AG09309 (cell line): ENCODE data around the gene C1QTNF3.

Source experiments
- DNase-seq: peaks from one replicate; pipeline ENCODE4 v3.0.0-alpha.2; 2010; ENCODE audit warnings: low read depth
- H3K4me3 ChIP-seq: 2 replicates; pipeline ENCODE4 v1.5.1; 2011; ENCODE audit warnings: mild to moderate bottlenecking, low read depth, low read length, moderate library complexity; ENCODE audit not compliant: control insufficient read depth
- TF ChIP-seq, protein P1 (sequence below): IDR thresholded peaks from 2 replicates; pipeline ENCODE4 v1.5.1; 2011; ENCODE audit warnings: mild to moderate bottlenecking, low read depth, low read length, inconsistent platforms; ENCODE audit not compliant: insufficient read depth, control insufficient read depth; ENCODE audit errors: missing control alignments

The C1QTNF3 gene

DNA sequence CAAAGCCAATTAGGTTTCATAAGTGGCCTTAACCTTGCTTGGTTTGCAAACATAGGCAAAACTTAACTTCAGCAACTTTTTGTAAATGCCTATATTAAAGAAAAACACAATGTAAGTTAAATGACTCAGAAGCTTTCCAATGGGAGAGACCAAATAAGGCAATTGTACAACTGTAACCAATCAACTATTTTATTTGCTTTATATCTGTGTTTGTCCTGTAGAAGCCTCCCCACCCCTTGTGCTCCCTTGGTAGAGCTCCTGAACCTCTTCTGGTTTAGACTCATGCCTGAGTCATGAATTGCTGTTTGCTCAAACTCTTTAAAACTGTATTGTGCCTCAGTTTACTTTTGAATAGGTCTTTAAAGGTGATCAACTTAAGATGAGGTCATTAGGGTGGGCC is 3.0 kb upstream of the C1QTNF3 start:
- no peak for DNase-seq
- no peak overlapping the region for H3K4me3 ChIP-seq
- TF ChIP-seq, protein P1, sequence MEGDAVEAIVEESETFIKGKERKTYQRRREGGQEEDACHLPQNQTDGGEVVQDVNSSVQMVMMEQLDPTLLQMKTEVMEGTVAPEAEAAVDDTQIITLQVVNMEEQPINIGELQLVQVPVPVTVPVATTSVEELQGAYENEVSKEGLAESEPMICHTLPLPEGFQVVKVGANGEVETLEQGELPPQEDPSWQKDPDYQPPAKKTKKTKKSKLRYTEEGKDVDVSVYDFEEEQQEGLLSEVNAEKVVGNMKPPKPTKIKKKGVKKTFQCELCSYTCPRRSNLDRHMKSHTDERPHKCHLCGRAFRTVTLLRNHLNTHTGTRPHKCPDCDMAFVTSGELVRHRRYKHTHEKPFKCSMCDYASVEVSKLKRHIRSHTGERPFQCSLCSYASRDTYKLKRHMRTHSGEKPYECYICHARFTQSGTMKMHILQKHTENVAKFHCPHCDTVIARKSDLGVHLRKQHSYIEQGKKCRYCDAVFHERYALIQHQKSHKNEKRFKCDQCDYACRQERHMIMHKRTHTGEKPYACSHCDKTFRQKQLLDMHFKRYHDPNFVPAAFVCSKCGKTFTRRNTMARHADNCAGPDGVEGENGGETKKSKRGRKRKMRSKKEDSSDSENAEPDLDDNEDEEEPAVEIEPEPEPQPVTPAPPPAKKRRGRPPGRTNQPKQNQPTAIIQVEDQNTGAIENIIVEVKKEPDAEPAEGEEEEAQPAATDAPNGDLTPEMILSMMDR: no peak

DNA sequence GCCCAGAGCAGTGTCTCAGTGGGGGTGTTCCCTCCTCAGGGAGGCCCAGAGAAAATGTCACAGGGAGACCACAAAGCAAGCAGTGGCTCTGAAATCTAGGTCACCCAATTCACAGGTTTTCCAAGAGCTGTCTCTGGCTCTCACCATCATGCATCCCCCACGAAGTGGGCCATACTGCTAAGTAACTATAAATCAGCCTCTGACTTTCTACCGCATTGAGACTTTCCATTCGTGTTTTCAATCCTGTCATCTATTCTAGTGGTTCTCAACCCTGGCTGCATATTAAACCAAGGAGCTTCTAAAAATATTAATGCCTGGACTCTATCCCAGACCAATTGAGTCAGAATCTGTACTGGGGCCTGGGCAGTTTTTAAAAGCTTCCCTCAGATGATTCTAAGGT is 2.0 kb upstream of the C1QTNF3 start:
- TF ChIP-seq, protein P1: no peak
- no peak overlapping the region for H3K4me3 ChIP-seq
- DNase-seq: no peak

DNA sequence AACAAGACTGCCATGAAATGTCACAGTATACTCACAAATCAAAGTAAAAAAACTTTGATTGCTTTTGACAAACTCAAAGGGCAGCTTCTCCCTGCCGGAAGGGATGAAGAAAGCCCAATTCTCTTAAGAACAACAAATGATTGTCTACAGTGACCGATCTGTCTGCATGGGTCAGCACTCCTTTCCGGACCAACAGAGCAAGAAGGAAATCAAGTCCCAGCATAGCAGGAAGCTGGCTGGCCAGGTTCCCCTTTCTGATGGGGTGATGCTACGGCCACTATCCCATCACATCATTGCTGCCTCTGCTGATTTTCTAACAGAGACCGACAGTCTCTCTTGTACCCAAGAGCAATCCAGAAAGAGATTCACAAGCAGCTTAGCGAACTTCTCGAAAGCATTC is 692 bp downstream of the C1QTNF3 start:
- no peak overlapping the region for H3K4me3 ChIP-seq
- TF ChIP-seq, protein P1: no peak
- DNase-seq: no peak

DNA sequence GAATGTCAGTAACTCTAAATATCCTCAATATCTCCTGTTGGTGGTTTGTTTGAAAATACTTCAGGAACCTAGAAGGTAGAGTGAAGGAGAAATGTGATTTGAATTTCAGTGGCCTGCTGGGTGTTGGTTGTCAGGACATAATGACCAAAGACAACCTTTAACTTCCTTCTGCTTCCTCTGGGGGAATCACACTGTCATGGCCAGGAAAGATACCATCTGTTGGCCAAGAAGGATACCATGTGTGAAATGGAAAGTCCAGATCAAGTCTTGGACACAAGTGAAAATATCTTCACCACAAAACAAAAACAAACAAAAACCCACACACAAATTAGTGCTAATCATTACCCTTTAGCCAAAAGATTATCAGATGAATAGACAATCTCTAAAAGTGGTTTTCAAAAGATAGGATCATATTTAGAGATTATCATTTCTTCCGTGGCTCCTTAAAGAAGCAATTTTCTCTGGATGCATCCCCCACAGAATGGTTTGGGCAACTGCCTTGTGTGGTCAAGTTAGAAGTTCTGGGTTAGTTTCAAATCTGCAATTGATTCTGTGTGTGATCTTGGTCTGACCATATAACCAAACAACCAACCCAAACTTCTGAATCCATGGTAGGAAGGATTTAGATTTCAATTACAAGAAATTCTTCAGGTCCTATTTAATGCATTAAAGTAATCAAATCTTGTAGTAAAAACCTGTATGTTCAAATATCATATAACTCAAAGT is 1.6 kb downstream of the C1QTNF3 start:
- no peak overlapping the region for H3K4me3 ChIP-seq
- TF ChIP-seq, protein P1: no peak
- no peak for DNase-seq

DNA sequence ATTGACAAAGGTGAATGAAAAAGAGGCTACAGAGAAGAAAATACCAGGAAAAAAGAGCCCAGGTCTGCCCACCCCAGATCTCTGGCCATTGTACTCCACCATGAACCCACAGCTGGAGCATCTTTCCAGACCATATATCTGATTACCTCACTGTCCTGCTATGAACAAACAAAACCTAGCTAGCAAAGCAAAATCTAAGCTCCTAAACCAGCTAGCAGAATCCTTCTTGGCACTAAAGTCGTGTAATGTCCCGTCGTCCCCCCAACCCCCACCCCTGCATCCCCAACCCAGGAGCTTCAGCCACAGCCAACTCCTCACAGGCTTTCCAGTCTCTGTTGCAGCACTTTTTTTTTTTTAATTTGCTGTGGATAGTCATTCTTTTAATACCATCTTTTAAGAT is 2.5 kb downstream of the C1QTNF3 start:
- H3K4me3 ChIP-seq: no peak overlapping the region
- DNase-seq: no peak
- TF ChIP-seq, protein P1: no peak

DNA sequence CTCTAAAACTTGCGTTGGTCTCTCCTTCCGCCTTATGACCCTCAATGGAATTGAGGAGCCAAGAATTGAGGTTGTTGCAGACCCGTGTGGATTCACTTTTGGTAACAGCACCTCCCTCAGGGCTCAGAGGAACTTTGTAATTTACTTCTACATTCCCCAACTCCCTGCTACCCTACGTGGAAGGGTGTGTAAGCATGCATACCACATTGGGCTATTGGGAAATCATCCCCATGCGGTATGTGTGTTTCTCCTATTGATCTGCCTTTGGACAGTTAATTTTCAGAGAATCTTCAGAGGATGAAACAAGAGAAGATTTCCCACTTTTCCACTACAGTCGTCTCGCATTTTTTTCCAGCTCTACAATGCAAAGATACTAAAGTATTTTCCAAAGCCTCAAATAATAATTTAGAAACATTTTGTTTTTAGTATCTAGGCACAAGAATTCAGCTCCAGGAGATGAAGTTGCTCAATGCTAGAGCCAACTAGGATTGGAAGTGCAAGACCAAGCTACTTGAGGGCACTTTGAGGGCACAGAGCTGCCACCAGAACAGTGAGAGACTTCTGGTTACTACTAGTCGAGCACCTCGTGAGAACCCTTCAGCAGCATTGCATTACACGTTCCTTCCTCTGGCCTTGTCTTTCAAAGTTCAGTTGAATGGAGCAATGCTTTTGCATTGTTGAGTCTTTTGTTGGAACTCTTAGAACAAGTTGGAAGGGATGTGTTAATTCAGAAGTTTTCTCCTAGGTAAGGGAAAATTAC is 3.4 kb downstream of the C1QTNF3 start:
- no peak overlapping the region for H3K4me3 ChIP-seq
- DNase-seq: no peak
- TF ChIP-seq, protein P1: no peak
